ENCODE measurements around the gene FAIM2. TPM values are rescaled to one million over a fixed set of nuclear protein-coding genes. Genes with fewer than 3 reads are reported as not detected.

Gene FAIM2
- total and polyA plus RNA-seq, 2 experiments from 2014 or later, result 0.61 to 2.0 TPM

GRCh38 chr12:49942512-49942893 lies 38.8 kb upstream of the FAIM2 start (continued):
- no peak for TF ChIP-seq ZNF462 (CRISPR knock-in tag; IDR thresholded peaks at IDR 0.05)
- TF ChIP-seq ZNF331 (CRISPR knock-in tag; IDR thresholded peaks at IDR 0.05; ENCODE audit: low read depth), result no peak
- no peak for TF ChIP-seq CTCF (conservative IDR thresholded peaks at IDR 0.05; ENCODE audit: low read depth in 2 of 2)
- TF ChIP-seq JUNB (IDR thresholded peaks at IDR 0.05; ENCODE audit: unreplicated experiment), result no peak
- no peak for TF ChIP-seq ETS1 (IDR thresholded peaks at IDR 0.05)

Data from GM23338 (cell line).